GM12878 (cell line): ENCODE results near the gene KIF12.

Source experiments
- ATF3 ChIP-seq: IDR thresholded peaks from 2 replicates; pipeline ENCODE4 v1.6.1; 2011; ENCODE audit warnings: low read depth, mild to moderate bottlenecking, low read length, moderate library complexity, borderline replicate concordance; ENCODE audit errors: extremely low read depth
- CBFB ChIP-seq: IDR thresholded peaks from 2 replicates; pipeline ENCODE4 v1.6.1; 2016; ENCODE audit warnings: antibody characterized with exemption, low read depth
- CTCF ChIP-seq, 3 experiments: IDR thresholded peaks in 2 of 3; conservative IDR thresholded peaks in 1 of 3; 2 replicates each; pipeline ENCODE4 v1.5.1; 2011; ENCODE audit warnings: low read depth in 3 of 3, low read length in 3 of 3, mild to moderate bottlenecking in 3 of 3, control low read depth in 2 of 3, moderate library complexity in 2 of 3, inconsistent platforms in 1 of 3, mixed read lengths in 1 of 3; ENCODE audit not compliant: control insufficient read depth in 2 of 3, insufficient read depth in 1 of 3; ENCODE audit errors: extremely low read depth in 1 of 3
- KLF5 ChIP-seq: fragments of 450-650 bp; IDR thresholded peaks from 2 replicates; pipeline ENCODE4 v1.6.1; 2014; ENCODE audit warnings: mild to moderate bottlenecking; ENCODE audit not compliant: partially characterized antibody
- POU2F2 ChIP-seq: IDR thresholded peaks from 3 replicates; pipeline ENCODE4 v1.6.1; 2011; ENCODE audit warnings: low read depth, mild to moderate bottlenecking, low read length, borderline replicate concordance
- RAD21 ChIP-seq: IDR thresholded peaks from 2 replicates; pipeline ENCODE4 v1.6.1; 2011; ENCODE audit warnings: mild to moderate bottlenecking, low read depth, low read length, moderate library complexity; ENCODE audit not compliant: insufficient read depth
- SUZ12 ChIP-seq: fragments of 200-600 bp; sonication (generic); IDR thresholded peaks from one replicate; pipeline ENCODE4 v1.6.1; 2018; ENCODE audit warnings: antibody characterized with exemption, mild to moderate bottlenecking; ENCODE audit not compliant: unreplicated experiment
- TCF12 ChIP-seq: IDR thresholded peaks from 2 replicates; pipeline ENCODE4 v1.6.1; 2011; ENCODE audit warnings: low read depth, mild to moderate bottlenecking, low read length

GRCh38 chr9:114046237-114046755, 52.8 kb downstream of the KIF12 start:
- TF ChIP-seq CBFB (no peak), TCF12 (no peak), ATF3 (no peak), KLF5 (no peak), SUZ12 (no peak), CTCF (IDR thresholded peaks at IDR 0.05 in 2 of 3, conservative IDR thresholded peaks at IDR 0.05 in 1 of 3; ENCODE audit: control insufficient read depth in 2 of 3, extremely low read depth in 1 of 3, insufficient read depth in 1 of 3, low read depth in 3 of 3, low read length in 3 of 3) (no peak), POU2F2 (no peak), RAD21 (no peak)
